ENCODE measurements around the gene POLR1G. TPM values are rescaled to one million over a fixed set of nuclear protein-coding genes. Genes with fewer than 3 reads are reported as not detected.

POLR1G gene
- total RNA-seq, 2 experiments from 2014 or later, result 9.8 to 11.6 TPM

DNA sequence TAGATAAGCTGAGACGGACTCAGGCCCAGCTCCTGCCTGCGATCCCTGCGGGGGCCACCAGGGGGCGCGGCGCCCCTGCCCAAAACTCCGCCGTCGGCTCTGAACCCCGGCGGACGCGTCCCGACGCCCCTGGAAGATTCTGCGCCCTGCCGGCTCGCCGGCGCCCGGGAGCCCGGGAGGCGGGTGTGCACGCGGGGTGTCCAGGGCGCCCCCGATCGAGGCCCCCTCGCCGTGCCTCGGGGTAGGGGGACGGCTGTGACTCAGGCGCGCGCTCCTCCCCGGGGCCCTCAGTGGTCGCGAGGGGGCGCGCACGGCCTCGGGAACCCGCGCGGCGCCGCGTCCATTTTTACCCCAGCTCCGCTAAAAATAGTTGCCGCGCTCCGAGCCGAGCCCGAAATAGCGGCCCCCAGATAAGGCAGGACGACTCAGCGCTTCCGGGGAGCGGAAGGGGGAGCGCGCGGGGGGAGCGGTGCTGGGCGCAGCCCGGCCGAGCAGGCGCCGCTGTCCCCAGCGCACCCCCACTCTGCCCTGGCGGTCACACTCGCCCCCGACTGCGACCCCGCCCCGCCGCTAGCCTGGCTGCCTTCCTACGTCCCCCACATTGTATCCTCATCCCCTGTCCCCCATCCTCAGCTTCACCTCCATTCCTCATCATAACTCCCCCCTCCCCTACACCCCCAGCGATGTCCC is 33.3 kb downstream of the POLR1G start:
- ChIA-PET CTCF (interaction anchor here (0.5 to 7.6 kb wide), 46 partner anchors 9 to 284 kb away, joined by 3 to 270 read pairs (median 6); partner anchors contain the start of genes EML2, ERCC1, FOSB and PPM1N), POLR2A (interaction anchor here (0.5 to 3.2 kb wide), 13 partner anchors 9 to 202 kb away, joined by 3 to 28 read pairs (median 4); partner anchors contain the start of gene FOSB)
- no peaks in the 10 kb centered on the region for H3K36me3 Mint-ChIP-seq (ENCODE audit: low read depth)
- H3K4me3 Mint-ChIP-seq, result peak overlapping the region; percentile 46
- H3K27ac Mint-ChIP-seq, result peak overlapping the region; percentile 13
- TF ChIP-seq, protein P1, sequence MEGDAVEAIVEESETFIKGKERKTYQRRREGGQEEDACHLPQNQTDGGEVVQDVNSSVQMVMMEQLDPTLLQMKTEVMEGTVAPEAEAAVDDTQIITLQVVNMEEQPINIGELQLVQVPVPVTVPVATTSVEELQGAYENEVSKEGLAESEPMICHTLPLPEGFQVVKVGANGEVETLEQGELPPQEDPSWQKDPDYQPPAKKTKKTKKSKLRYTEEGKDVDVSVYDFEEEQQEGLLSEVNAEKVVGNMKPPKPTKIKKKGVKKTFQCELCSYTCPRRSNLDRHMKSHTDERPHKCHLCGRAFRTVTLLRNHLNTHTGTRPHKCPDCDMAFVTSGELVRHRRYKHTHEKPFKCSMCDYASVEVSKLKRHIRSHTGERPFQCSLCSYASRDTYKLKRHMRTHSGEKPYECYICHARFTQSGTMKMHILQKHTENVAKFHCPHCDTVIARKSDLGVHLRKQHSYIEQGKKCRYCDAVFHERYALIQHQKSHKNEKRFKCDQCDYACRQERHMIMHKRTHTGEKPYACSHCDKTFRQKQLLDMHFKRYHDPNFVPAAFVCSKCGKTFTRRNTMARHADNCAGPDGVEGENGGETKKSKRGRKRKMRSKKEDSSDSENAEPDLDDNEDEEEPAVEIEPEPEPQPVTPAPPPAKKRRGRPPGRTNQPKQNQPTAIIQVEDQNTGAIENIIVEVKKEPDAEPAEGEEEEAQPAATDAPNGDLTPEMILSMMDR (IDR thresholded peaks at IDR 0.05), result peak; percentile 100
- ATAC-seq (peak; percentile 81), DNase-seq (peak; percentile 90)
- intact Hi-C loops (cut with micrococcal nuclease), result loop anchor here (1.0 kb wide), 1 partner anchor 39 kb away; no protein-coding TSS in a partner anchor
- peaks cover 32% of the 10 kb centered on the region for H3K4me1 Mint-ChIP-seq (ENCODE audit: low read depth)
- H3K27me3 Mint-ChIP-seq, result no peaks in the 10 kb centered on the region
- H3K9me3 Mint-ChIP-seq, result no peaks in the 10 kb centered on the region

DNA sequence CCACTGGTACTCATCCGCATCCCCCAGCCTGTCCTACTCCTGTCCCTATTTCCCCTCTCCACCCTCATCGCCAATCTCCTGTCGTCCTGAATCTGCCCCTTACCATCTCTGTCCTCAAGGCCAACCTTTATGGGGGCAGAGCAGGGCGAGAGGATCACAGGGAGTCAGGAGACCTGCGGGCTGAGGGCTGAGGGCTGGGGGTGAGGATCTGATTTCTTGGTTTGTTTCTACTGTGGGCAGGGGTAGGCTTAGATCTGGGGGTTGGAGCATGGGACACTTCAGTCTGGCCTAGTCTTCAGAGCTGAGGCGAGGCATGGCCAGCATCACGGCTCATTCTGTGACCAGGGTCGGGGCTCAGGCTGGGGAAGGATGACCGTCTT is 33.8 kb downstream of the POLR1G start:
- CTCF ChIA-PET, result interaction anchor here (0.9 to 7.6 kb wide), 30 partner anchors 9 to 284 kb away, joined by 3 to 270 read pairs (median 8); partner anchors contain the start of genes ERCC1, FOSB, PPP1R13L and QPCTL
- peak overlapping the region; percentile 46 for H3K4me3 Mint-ChIP-seq
- no peak for DNase-seq
- TF ChIP-seq, protein P1 (IDR thresholded peaks at IDR 0.05), result no peak
- POLR2A ChIA-PET, result interaction anchor here (1.0 to 3.2 kb wide), 8 partner anchors 9 to 202 kb away, joined by 3 to 28 read pairs (median 8); partner anchors contain the start of gene FOSB
- H3K9me3 Mint-ChIP-seq, result no peaks in the 10 kb centered on the region
- H3K36me3 Mint-ChIP-seq (ENCODE audit: low read depth), result no peaks in the 10 kb centered on the region
- H3K27ac Mint-ChIP-seq, result peak overlapping the region; percentile 13
- intact Hi-C loops (cut with micrococcal nuclease), result no loop called here
- no peak for ATAC-seq
- no peaks in the 10 kb centered on the region for H3K27me3 Mint-ChIP-seq
- H3K4me1 Mint-ChIP-seq (ENCODE audit: low read depth), result peaks cover 36% of the 10 kb centered on the region

DNA sequence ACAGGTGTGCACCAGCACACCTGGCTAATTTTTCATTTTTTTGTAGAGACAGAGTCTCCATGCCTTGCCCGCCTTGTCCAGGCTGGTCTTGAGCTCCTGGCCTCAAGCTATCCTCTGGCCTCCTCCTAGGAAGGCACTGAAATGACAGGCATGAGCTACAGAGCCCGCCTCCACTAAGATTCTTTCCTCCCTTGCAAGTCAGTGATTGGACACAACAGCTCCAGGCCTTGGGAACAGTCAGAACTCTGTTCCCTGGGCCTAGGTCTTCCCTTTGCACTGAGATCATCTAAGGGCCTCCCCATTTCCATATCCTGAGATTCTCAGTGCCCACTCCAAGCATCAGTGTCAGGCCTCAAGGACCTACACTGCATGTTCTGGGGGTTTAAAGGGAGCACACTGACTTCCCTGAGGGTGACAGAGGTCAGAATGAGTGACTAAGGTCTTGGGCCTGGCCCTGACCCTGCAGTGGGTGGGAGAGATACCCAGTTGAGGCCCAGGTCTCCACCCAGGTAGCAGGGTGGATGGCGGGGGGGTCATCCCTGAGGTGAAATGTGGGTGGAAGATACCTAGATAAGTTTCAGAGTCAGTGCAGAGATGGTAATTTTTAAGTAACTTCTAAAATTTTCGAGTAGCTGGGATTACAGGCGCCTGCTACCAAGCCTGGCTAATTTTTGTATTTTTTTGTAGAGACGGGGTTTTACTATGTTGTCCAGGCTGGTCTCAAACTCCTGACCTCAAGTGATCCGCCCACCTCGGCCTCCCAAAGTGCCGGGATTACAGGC is 34.6 kb downstream of the POLR1G start:
- TF ChIP-seq, protein P1 (IDR thresholded peaks at IDR 0.05), result no peak
- ChIA-PET CTCF (interaction anchor here (0.9 to 7.6 kb wide), 7 partner anchors 12 to 252 kb away, joined by 3 to 270 read pairs (median 20); partner anchors contain the start of gene QPCTL), POLR2A (interaction anchor here (2.1 to 3.2 kb wide), 4 partner anchors 28 to 201 kb away, joined by 8 to 28 read pairs (median 12); partner anchors contain the start of gene FOSB)
- Mint-ChIP-seq H3K4me1 (ENCODE audit: low read depth) (peaks cover 39% of the 10 kb centered on the region), H3K27me3 (no peaks in the 10 kb centered on the region), H3K9me3 (no peaks in the 10 kb centered on the region), H3K4me3 (peak overlapping the region; percentile 46), H3K27ac (peak overlapping the region; percentile 13), H3K36me3 (ENCODE audit: low read depth) (peaks cover under 1% of the 10 kb centered on the region)
- DNase-seq (no peak), ATAC-seq (no peak)
- intact Hi-C loops (cut with micrococcal nuclease), result no loop called here

DNA sequence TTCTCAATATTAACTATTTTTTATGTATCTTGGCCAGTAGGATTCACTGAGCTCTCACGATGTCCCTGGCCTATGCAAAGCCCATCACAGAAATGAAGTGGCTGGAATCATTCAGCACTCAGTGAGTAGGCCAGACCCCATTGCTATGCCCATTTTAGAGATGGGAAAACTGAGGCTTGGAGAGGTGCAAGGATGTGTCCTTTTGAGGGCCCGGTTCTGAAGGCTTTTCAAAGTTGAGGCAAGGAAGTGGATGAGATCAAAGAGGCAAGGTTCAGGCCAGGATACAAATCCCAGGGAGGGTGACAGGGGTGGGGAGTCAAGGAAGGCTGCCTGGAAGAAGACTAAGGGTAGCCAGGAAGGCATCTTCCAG is 35.9 kb downstream of the POLR1G start:
- CTCF ChIA-PET, result interaction anchor here (7.6 kb wide), 1 partner anchor 37 kb away, joined by 270 read pairs; no protein-coding TSS in a partner anchor
- Mint-ChIP-seq H3K36me3 (ENCODE audit: low read depth) (peaks cover 5% of the 10 kb centered on the region), H3K27me3 (no peaks in the 10 kb centered on the region), H3K4me3 (no peak overlapping the region), H3K9me3 (no peaks in the 10 kb centered on the region), H3K27ac (no peak overlapping the region), H3K4me1 (ENCODE audit: low read depth) (peaks cover 43% of the 10 kb centered on the region)
- POLR2A ChIA-PET, result interaction anchor here (3.0 kb wide), 1 partner anchor 27 kb away, joined by 9 read pairs; the partner anchor contains the start of gene FOSB
- TF ChIP-seq, protein P1 (IDR thresholded peaks at IDR 0.05), result no peak
- ATAC-seq (no peak), DNase-seq (no peak)
- intact Hi-C loops (cut with micrococcal nuclease), result no loop called here
